Astrocyte of the cerebellum (primary cell): ENCODE data around the gene ZNF77.
A peak's percentile ranks its signal among the peaks of the same experiment; 100 is the strongest.

Source experiments
- DNase-seq: peaks from one replicate; pipeline ENCODE4 v3.0.0-alpha.2; 2011; ENCODE audit warnings: low read depth
- H3K4me3 ChIP-seq: 2 replicates; pipeline ENCODE4 v1.5.1; 2011; ENCODE audit warnings: mild to moderate bottlenecking, low read depth, low read length, moderate library complexity
- CTCF ChIP-seq: IDR thresholded peaks from 2 replicates; pipeline ENCODE4 v1.5.1; 2012; ENCODE audit warnings: low read length, low read depth, moderate library complexity, mild to moderate bottlenecking; ENCODE audit errors: missing control alignments
- in situ Hi-C: cut with HindIII; loops from 2 replicates; pipeline ENCODE4 v1.10.0; 2017; ENCODE audit warnings: low sequenced_read_pairs

The ZNF77 gene

GRCh38 chr19:2978772-2979171 lies 34.0 kb upstream of the ZNF77 start:
- no peak for DNase-seq
- in situ Hi-C loops: no loop called here
- H3K4me3 ChIP-seq: no peak overlapping the region
- no peak for TF ChIP-seq CTCF

GRCh38 chr19:2978166-2978767 lies 33.5 kb upstream of the ZNF77 start:
- in situ Hi-C loops: no loop called here
- H3K4me3 ChIP-seq: no peak overlapping the region
- DNase-seq: no peak
- TF ChIP-seq CTCF: no peak

- TF ChIP-seq CTCF: no peak
- in situ Hi-C loops: no loop called here
- DNase-seq: no peak
- no peak overlapping the region for H3K4me3 ChIP-seq
Observed at GRCh38 chr19:2977746-2978138, 33.0 kb upstream of the ZNF77 start.

GRCh38 chr19:2977001-2977745 lies 32.4 kb upstream of the ZNF77 start, which contains the start of gene TLE6:
TSS of gene TLE6 (plus strand) at chr19:2977564. CDS start at chr19:2978234, 670 bp downstream.
- peak; percentile 74 for DNase-seq
- TF ChIP-seq CTCF: no peak
- H3K4me3 ChIP-seq: peak within 1 kb of the TSS; percentile 47
- in situ Hi-C loops: no loop called here

GRCh38 chr19:2976609-2977000 lies 31.8 kb upstream of the ZNF77 start:
- in situ Hi-C loops: no loop called here
- peak overlapping the region; percentile 47 for H3K4me3 ChIP-seq
- DNase-seq: no peak
- TF ChIP-seq CTCF: no peak

- in situ Hi-C loops: no loop called here
- no peak for TF ChIP-seq CTCF
- DNase-seq: no peak
- no peak overlapping the region for H3K4me3 ChIP-seq
Observed at GRCh38 chr19:2974342-2975041, 29.7 kb upstream of the ZNF77 start.
